Measurements from ENCODE around the gene WFDC5.

DNA sequence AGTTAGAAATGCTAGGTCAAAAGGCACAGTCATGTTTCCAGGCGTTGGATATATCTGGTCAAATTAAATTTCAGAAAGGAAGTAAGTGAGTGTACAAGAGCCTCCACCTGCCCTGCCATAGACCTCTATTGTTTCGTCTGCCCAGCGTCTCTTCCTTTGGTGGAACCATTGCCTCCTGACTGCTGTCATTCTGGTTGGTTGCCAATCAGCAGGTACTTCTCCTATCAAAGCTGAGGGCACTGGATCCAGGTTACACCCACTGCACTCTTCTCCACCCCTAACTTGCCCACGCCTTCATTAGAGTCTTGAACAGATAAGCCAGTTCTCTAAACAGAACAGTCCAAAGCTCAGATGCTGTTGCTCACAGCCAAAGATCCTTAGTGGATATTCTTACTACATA lies 2.6 kb upstream of the WFDC5 start:
- TF ChIP-seq CTCF (IDR thresholded peaks at IDR 0.05; ENCODE audit: insufficient read depth, low read length, poor library complexity, severe bottlenecking): no peak
- no peak for TF ChIP-seq EZH2phosphoT487 (conservative IDR thresholded peaks at IDR 0.05; ENCODE audit: low read length)

All from SU-DHL-6 (cell line).